ENCODE data around the gene BRPF1.

DNA sequence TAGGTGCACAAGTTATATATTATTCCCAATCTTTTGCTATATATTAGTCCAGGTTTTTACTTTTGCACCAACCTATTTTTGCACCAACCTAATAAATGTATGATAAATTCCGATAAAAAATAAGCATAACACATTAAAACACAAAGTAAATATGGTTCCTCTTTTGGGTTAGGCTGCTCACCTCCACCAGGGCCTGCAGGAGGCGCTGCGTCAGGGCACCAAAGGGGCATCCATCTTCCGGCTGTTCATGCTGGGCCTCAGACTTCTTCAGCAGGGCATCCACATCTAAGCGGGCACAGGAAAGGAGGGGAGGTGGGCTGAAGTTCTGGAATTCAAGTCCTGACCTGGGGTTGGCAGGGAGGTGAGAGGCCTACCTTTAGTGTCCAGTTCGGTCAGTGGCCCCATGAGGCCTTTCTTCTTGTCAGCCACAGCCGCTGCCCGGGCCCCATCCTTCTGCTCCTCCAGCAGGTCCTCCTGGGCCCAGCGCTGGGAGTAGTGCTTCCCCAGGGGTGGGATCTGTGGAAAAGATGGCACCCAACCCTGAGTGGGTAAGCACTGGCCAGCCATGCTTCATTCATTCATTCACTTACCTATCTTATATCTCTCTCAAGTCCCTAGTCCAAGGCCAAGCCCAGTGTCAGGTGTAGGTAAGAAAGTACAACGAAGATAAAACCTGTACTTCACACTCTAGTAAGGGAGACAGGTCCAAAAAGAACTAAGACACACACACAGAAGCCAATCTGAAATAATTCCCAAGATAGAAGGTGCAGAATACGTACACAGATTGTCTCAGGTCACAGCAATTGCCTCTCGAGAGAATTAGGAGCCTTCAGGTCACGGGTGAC, 55.5 kb downstream of the BRPF1 start:
- TF ChIP-seq CTCF (IDR thresholded peaks at IDR 0.05; ENCODE audit: insufficient read depth, low read length): peak; percentile 64
- TF ChIP-seq POLR2AphosphoS5 (IDR thresholded peaks at IDR 0.05; ENCODE audit: low read depth): no peak
- no peak for TF ChIP-seq SPI1 (IDR thresholded peaks at IDR 0.05; ENCODE audit: borderline replicate concordance, low read depth)
- no peak for TF ChIP-seq GABPA (IDR thresholded peaks at IDR 0.05; ENCODE audit: low read depth)
